ENCODE data around the gene MFN2.
A peak's percentile ranks its signal among the peaks of the same experiment; 100 is the strongest.
"Not testable (repeated sequence)": the region's sequence is repeated elsewhere in the genome, so short reads cannot be mapped to it uniquely, and the experiment has no call there.

MFN2 gene

DNA sequence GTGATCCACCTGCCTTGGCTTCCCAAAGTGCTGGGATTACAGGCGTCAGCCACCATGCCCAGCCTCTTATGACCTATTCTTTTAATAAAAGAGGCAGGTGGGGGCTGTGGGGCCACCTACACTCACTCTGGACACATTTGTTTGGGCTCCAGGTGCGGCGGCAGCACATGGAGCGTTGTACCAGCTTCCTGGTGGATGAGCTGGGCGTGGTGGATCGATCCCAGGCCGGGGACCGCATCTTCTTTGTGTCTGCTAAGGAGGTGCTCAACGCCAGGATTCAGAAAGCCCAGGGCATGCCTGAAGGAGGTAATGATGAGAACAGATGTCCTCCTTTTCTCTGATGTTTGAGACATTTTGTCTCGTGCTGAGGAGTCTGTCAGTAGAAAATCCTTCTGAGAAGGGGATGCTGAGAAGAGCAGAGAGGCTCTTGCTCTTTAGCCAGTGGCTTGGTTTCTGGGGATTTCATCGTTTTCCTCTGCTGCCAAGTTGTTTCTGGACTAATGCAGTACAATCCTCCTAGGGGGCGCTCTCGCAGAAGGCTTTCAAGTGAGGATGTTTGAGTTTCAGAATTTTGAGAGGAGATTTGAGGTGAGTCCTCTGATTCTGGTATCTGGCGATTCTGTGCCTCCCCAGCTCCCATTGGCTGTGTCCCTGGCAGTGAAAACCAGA lies 21.1 kb downstream of the MFN2 start:
- DNase-seq: peak; percentile 73

- DNase-seq: no peak
These were observed 21.8 kb downstream of the MFN2 start for GRCh38 chr1:12001996-12002493.

DNA sequence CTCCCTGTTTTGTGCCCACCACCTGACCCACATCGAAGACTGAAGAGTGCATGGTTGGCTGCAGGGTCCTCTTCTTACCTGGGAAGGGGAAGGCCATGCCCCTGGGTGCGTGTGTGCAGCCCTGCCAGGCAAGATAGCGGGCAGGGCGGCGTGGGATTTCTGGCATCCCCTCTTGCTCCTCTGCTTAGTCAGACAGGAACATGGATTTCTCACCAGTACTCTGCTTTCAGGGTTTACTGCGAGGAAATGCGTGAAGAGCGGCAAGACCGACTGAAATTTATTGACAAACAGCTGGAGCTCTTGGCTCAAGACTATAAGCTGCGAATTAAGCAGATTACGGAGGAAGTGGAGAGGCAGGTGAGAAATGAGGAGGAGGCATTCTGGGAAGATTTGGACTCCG lies 23.5 kb downstream of the MFN2 start:
- DNase-seq: no peak

GRCh38 chr1:12005488-12006166 lies 25.4 kb downstream of the MFN2 start:
- no peak for DNase-seq

DNA sequence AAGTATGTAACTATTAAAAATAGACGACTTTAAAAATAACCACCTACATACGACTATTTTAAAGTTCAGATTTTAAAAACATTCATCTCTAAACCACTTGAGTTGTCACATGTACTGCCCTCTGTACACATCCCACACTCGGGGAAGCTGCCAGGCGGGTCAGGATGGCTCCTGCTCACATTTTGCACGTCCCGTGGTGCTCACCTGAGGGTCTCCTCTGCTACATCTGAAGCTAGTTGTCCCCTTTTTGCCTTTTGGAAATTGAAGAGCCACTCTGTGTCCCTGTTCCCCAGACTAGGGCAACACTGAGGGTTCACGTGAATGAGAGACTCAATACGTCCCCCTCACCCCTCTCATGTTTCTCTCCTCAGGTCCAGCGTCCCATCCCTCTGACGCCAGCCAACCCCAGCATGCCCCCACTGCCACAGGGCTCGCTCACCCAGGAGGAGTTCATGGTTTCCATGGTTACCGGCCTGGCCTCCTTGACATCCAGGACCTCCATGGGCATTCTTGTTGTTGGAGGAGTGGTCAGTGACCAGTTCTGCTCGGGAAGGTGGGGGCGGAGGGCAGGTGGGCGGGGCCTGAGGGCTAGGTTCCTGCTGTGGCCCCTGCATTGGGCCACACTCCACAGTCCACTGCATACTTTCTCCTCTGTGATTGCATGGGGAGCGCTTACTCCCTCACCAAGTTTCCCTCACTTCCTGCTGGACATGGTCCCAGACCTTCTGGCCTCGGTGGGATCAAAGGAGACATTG lies 26.1 kb downstream of the MFN2 start:
- no peak for DNase-seq

DNA sequence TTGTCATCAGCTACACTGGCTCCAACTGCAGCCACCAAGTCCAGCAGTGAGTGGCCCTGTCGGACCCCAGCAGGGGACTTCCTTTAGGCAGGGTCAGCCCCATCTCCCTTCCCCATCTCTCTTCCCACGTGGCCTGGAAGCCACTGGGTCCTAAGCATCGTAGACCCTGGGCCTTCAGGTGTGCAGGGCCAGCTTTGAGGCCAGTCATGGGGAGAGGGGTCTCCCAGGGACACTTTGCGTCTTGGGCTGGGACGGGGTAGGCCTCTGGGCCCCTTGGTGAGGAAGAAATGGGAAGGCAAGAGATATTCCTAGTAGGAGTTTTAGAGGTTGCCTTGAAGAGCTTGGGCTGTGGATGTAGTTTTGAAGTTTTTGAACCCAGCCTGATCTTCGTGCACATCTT lies 27.0 kb downstream of the MFN2 start:
- no peak for DNase-seq

DNA sequence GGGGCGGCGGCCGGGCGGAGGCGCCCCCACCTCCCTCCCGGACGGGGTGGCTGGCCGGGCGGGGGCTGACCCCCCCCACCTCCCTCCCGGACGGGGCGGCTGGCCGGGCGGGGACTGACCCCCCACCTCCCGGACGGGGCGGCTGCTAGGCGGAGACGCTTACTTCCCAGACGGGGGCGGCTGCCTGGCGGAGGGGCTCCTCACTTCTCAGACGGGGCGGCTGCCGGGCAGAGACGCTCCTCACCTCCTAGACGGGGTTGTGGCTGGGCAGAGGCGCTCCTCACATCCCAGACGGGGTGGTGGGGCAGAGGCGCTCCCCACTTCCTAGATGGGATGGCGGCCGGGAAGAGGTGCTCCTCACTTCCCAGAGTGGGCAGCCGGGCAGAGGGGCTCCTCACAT lies 28.1 kb downstream of the MFN2 start:
- not testable (repeated sequence) for DNase-seq

- DNase-seq: no peak
These were observed 29.2 kb downstream of the MFN2 start for GRCh38 chr1:12009318-12009947.

DNA sequence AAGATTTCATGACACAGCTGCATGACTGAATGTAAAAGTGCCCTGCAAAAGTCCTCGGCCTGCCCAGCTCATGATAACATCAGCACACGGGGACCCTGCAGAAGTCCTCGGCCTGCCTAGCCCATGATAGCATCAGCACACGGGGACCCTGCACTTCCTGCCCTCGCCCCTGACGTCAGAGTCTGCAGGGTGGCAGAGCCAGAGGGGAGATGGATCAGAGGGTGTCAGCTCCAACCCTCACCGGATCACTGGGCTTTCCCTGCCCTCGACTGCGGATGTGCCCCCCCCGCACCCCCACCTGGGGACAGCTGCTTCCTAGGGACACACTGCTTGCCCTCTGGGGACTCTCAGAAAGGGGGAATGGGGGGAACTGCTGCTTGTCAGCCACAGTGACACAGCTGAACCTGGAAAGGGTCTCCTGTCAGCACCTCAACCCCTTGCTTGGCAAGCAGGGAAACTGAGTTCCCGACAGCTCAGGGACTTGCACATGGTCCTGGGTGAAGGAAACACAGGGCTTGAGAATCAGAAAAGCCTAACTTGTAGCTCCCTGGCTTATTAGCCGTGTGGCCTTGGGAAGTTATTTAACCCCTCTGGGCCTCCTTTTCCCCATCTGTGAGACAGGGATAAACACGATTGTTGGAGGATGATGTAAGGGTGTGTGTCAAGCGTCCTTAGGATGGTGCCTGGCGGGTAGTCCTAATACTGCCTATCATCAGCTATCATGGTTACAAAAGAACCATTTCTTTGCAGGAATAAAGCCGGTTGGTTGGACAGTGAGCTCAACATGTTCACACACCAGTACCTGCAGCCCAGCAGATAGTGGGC lies 30.7 kb downstream of the MFN2 start:
- DNase-seq: no peak

- DNase-seq: no peak
These were observed 31.8 kb downstream of the MFN2 start for GRCh38 chr1:12011998-12012397.

- DNase-seq: no peak
These were observed 32.5 kb downstream of the MFN2 start for GRCh38 chr1:12012560-12013316.

DNA sequence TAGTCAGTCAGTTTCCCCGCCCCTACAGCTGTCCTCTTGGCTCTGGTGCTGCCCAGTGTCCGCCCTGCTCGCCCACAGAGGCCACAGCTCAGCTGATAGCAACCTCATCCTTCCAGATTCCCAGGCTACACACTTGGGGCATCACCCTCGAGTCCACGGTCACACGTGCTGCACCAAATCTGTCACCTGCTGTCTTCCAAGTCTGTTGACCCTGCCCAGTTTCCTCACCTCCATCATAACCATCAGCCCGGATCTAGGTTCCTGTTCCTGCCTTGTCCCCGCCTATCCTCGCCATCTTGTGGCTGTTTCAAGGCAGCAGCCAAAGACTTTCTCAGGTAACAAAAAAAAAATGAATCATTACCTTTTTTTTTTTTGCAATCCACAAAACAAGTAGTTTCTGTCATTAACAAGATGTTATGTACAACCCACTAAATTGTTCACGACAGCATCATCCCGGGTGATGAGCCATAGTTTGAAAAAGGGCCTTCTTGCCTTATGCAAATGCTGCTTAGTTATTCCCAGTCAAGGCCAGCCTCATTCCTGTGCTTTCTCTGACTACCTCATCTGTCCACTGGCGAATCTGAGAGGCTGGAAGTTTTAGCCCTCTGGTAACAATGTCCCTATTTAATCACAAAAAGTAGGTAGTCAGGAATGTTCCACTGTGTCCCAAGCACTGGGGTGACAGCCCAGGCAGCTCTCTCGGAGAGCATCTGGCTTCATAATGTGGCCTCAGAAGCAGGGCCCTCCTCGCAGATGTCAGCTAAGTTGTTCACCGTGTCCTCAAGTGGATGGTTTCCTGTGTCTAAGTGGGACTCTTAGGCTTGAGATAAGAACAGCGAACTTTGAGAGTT lies 34.1 kb downstream of the MFN2 start:
- no peak for DNase-seq

DNA sequence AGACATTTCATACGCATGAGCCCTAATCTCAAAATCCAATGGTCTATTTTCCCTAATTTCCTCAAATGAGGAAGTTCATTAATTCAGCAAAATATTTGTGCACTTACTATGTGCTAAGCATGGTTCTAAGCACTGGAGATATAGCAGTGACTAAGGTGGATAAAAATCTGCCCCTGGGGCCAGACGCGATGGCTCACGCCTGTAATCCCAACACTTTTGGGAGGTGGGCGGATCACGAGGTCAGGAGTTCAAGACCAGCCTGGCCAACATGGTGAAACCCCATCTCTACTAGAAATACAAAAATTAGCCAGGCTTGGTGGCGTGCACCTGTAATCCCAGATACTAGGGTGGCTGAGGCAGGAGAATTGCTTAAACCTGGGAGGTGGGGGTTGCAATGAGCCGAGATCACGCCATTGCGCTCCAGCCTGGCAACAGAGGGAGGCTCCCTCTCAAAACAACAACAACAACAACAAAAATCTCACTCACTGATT lies 34.8 kb downstream of the MFN2 start:
- DNase-seq: no peak

DNA sequence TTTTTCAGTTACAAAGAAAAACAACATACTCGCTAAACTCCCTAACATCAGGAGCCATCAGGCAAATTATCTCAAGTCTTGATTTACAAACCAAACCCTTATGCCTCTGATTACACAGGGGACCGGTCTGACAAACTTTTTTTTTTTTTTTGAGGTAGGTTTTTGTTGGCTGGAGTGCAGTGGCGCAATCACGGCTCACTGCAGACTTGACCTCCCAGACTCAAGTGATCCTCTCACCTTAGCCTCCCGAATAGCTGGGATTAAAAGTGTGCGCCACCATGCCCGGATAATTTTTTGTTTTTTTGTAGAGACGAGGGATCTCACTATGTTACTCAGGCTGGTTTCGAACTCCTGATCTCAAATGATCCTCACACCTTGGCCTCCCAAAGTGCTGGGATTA lies 35.3 kb downstream of the MFN2 start:
- no peak for DNase-seq

DNA sequence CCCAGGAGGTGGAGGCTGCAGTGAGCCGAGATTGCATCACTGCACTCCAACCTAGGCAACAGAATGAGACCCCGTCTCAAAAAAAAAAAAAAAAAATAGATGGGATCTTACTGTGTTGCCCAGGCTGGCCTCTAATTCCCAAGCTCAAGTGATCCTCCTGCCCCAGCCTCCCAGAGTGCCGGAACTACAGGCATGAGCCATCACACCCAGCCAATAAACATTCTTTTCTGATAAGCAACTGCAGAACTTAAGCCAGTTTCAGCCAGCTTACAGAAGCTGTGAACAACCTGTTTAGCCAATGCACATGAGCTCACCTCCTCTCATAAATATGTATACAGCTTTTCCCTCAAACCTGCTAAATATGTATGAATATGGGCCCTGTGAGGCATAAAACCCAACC lies 35.9 kb downstream of the MFN2 start:
- no peak for DNase-seq

- DNase-seq: no peak
These were observed 39.7 kb downstream of the MFN2 start for GRCh38 chr1:12019858-12020509.

DNA sequence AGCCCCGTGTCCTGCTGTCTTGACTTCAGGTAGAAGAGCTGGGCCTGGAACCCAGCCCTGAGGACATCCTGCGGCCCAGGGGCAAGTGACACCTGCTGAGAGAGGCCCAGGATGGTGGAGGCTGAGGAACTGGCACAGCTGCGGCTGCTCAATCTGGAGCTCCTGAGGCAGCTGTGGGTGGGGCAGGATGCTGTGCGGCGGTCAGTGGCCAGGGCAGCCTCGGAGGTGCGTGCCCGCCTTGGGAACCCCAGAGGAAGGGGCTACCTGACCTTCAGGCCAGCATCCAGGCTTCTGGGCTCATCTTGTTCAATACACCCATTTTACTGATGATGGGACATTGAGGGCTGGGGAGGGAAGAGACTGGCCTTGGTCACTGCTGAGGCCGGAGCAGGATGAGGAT lies 41.4 kb downstream of the MFN2 start:
- DNase-seq: no peak

- DNase-seq: no peak
These were observed 41.8 kb downstream of the MFN2 start for GRCh38 chr1:12022036-12022435.

DNA sequence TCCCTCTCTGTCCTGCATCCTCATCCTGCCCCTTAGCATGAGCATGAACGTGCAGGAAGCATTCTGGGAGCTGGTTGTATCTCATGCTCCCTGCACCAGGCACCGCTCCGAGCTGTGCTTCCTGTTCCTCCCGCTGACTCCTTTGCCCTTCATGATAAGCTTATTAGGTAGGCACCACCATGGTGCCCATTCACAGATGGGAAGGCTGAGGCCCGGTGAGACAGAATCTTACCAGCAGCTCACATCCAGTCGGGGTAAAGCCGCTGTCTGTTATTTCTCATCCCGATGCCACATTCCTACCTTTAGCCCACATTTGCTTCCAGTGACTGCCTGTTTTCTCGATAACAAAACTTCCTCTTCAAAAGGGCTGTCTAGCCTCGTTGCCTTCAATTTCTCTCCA lies 46.3 kb downstream of the MFN2 start:
- DNase-seq: no peak

DNA sequence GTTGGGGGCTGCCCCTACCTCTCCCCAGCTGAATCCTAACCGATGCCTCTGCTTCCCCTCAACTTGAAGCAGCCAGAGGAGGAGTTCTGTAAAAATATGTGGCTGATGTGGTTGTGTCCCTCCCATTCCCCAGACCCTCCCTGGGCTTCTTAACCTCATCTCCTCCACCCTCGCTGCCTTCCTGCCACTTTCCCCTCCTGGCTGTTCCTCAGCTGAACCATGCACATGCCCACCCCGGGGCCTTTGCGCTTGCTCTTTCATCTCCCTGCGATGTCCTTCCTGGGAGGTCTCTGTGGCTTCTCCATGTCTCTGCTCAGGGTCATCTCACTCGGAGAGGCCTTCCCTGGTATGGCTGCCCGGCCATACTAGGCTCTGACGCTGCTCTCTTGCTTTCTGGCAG lies 48.0 kb downstream of the MFN2 start:
- DNase-seq: no peak

All from activated CD8-positive, alpha-beta memory T cell treated with anti-CD3 and anti-CD28 coated beads for 24 hours (primary cell).